ENCODE data around the gene TMEM63B.
"Not testable (repeated sequence)": the region's sequence is repeated elsewhere in the genome, so short reads cannot be mapped to it uniquely, and the experiment has no call there.

The TMEM63B gene

GRCh38 chr6:44117397-44118128 lies 9.8 kb upstream of the TMEM63B start:
- peak; percentile 17 for DNase-seq

GRCh38 chr6:44119704-44120262 lies 7.6 kb upstream of the TMEM63B start:
- no peak for DNase-seq

- DNase-seq: no peak
Measured at GRCh38 chr6:44120692-44121443, 6.5 kb upstream of the TMEM63B start.

GRCh38 chr6:44122801-44123200 lies 4.6 kb upstream of the TMEM63B start:
- no peak for DNase-seq

GRCh38 chr6:44123544-44123943 lies 3.8 kb upstream of the TMEM63B start:
- no peak for DNase-seq

GRCh38 chr6:44126320-44127149 lies 819 bp upstream of the TMEM63B start:
- peak; percentile 67 for DNase-seq

GRCh38 chr6:44128020-44128917 lies 915 bp downstream of the TMEM63B start:
- peak; percentile 68 for DNase-seq

DNA sequence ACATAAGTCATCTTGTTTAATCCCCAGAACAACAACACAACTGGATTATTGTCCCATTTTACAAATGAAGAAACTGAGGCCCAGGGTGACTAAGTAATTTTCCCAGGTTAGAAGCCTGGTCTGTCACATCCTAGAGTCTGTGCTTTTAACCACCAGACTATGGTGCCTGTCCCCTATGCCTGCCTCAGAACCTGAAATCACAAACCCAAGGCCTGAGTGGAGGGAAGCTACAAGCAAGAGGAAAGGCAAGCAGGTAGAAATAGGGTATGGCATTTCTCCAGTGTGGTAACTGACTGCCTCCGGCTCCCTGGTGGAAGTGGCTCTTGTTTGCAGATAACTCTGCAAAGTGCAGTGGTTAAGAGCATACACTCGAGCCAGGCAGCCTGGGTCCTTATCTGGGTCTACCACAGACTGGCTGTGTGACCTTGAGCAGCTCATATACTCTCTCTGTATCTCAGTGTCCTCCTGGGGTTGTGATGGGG lies 2.5 kb downstream of the TMEM63B start:
- DNase-seq: peak; percentile 20

GRCh38 chr6:44131892-44132291 lies 4.5 kb downstream of the TMEM63B start:
- DNase-seq: peak; percentile 38

DNA sequence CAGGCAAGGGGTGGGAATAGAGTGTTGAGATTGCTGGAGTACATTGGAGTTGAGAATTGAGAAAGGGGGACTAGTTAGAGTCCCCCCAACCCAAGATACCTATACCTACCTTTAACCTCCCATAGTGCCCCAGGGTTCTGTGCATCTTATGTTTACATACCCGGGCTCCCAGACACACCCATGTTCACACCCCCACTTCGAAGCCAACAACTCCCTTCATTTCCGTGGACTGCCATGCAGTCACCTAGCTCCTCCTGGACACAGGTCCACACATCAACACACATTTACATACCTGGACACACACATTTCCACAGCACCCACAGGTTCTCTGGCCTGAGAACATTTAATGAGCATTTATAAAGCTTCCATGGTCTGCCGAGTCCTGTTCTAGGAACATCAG lies 5.1 kb downstream of the TMEM63B start:
- DNase-seq: no peak

GRCh38 chr6:44133003-44133931 lies 5.9 kb downstream of the TMEM63B start:
- DNase-seq: peak; percentile 86

DNA sequence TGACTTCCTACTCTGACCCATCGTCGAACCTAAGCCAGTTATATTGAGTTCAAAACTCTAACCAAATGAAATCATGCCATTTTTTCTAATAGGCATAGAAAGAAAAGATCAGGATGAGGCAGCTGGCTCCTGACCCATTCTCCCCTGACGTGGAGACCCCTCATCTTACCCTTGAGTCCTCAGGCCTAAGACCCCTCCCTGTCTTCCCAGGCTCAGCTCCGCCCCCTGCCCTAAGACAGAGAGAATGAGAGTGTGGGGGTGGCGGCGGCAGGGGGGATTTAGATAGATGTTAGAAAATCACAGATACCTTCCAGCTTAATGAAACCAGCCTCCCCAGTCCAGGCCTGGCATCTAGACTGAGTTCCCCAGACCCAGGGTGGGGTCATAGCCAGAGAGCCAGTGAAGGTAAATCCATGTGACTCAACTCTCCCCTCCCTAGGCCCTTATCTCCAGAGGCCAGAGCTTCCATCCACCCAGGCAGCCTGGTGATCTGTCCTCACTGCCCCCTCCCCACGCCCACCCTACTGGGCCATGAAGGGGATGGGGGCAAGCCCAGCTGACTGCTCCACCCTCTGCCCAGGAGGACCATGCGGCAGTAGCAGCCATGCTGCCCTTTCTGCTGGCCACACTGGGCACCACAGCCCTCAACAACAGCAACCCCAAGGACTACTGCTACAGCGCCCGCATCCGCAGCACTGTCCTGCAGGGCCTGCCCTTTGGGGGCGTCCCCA lies 6.8 kb downstream of the TMEM63B start:
- no peak for DNase-seq

DNA sequence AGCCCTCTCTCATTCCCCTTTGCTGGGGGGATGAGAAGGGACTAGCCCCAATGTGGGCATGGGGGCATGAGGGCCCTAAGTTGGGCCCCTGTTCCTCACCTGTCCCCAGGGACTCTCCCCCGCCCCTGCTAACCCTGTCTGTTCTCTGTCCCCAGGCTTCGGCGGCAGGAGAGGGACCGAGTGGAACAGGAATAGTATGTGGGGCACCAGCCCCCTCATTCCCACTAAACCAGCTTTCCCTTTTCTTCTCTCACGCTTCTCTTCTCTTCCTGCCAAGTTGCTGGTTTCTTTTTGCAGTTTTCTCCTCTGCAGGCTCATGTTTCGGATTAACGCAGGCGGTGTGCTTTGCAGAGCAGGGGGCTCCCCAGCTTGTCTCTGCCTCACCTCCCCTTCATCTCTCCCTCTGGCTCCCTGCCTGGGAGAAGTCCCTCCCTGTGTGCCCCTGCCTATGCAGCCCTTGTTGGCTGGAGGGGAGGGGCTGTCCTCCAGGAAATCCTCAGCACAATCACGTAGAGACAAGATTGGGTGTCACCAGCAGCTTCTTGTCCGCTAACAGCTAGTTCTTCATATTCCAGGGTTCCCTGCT lies 7.9 kb downstream of the TMEM63B start:
- no peak for DNase-seq

DNA sequence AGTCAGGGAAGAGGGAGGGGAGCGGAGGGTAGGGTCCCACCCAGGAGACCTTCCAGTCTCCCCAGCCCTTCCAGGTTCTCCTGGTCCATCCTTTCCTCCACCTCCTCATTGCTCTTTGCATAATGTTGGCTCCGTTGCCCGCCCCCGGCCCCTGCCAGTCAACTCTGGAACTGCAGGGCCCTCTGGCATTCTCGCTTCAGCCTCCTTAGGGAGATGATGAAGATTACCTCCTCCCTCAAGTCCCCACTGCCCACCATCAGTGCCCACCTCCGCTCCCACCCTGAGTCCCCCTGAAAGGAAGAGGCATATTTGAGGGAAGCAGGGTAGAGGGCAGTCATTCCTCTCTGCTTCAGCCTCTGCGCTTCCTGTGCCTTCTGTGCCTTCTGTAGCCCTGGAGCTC lies 8.5 kb downstream of the TMEM63B start:
- no peak for DNase-seq

- DNase-seq: no peak
Measured at GRCh38 chr6:44138717-44139350, 11.5 kb downstream of the TMEM63B start.

- no peak for DNase-seq
Measured at GRCh38 chr6:44139351-44139743, 12.0 kb downstream of the TMEM63B start.

DNA sequence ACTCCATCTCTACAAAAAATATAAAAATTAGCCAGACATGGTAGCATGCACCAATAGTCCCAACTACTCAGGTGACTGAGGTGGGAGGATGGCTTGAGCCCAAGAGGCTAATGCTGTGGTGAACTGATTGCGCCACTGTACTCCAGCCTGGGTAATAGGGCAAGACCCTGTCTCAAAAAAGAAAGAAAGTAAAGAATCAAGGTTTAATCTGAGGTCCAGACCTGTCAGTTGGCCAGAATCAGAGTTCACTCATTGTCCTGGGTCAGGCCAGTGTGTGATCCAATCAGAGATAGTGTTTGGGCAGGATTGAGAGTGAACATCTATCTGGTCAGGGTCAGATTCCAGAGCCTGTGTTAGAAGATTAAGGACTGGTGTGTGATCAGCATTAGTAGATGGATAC lies 15.5 kb downstream of the TMEM63B start:
- no peak for DNase-seq

- DNase-seq: no peak
Measured at GRCh38 chr6:44143731-44144130, 16.4 kb downstream of the TMEM63B start.

- not testable (repeated sequence) for DNase-seq
Measured at GRCh38 chr6:44144536-44144935, 17.2 kb downstream of the TMEM63B start.

Data from DMS53 (cell line).